ENCODE results near the gene GNAS-AS1.
"Not testable (repeated sequence)": the region's sequence is repeated elsewhere in the genome, so short reads cannot be mapped to it uniquely, and the experiment has no call there.

Gene GNAS-AS1

GRCh38 chr20:58829531-58829941 lies 21.2 kb downstream of the GNAS-AS1 start:
- no peak for DNase-seq

- DNase-seq: not testable (repeated sequence)
Observed at GRCh38 chr20:58828804-58829203, 21.9 kb downstream of the GNAS-AS1 start.

GRCh38 chr20:58828136-58828535 lies 22.6 kb downstream of the GNAS-AS1 start:
- no peak for DNase-seq

- no peak for DNase-seq
Observed at GRCh38 chr20:58826271-58826670, 24.4 kb downstream of the GNAS-AS1 start.

GRCh38 chr20:58825450-58825849 lies 25.3 kb downstream of the GNAS-AS1 start:
- DNase-seq: no peak

GRCh38 chr20:58824843-58825242 lies 25.9 kb downstream of the GNAS-AS1 start:
- no peak for DNase-seq

- DNase-seq: no peak
Observed at GRCh38 chr20:58822748-58823730, 27.7 kb downstream of the GNAS-AS1 start.

- no peak for DNase-seq
Observed at GRCh38 chr20:58822149-58822548, 28.6 kb downstream of the GNAS-AS1 start.

GRCh38 chr20:58820515-58820914 lies 30.2 kb downstream of the GNAS-AS1 start:
- DNase-seq: not testable (repeated sequence)

GRCh38 chr20:58819921-58820320 lies 30.8 kb downstream of the GNAS-AS1 start:
- no peak for DNase-seq

GRCh38 chr20:58818586-58819285 lies 32.0 kb downstream of the GNAS-AS1 start:
- DNase-seq: peak; percentile 4

- DNase-seq: no peak
Observed at GRCh38 chr20:58817748-58818147, 33.0 kb downstream of the GNAS-AS1 start.

- DNase-seq: no peak
Observed at GRCh38 chr20:58816957-58817651, 33.6 kb downstream of the GNAS-AS1 start.

- DNase-seq: no peak
Observed at GRCh38 chr20:58816051-58816450, 34.7 kb downstream of the GNAS-AS1 start.

GRCh38 chr20:58815448-58815847 lies 35.3 kb downstream of the GNAS-AS1 start:
- DNase-seq: no peak

- DNase-seq: no peak
Observed at GRCh38 chr20:58813369-58813768, 37.3 kb downstream of the GNAS-AS1 start.

- DNase-seq: no peak
Observed at GRCh38 chr20:58811334-58811733, 39.4 kb downstream of the GNAS-AS1 start.

GRCh38 chr20:58810879-58811250 lies 39.8 kb downstream of the GNAS-AS1 start:
- no peak for DNase-seq

- no peak for DNase-seq
Observed at GRCh38 chr20:58810116-58810878, 40.4 kb downstream of the GNAS-AS1 start.

GRCh38 chr20:58808271-58809046 lies 42.2 kb downstream of the GNAS-AS1 start:
- DNase-seq: no peak

GRCh38 chr20:58807801-58808200 lies 42.9 kb downstream of the GNAS-AS1 start:
- no peak for DNase-seq

- DNase-seq: no peak
Observed at GRCh38 chr20:58803533-58803932, 47.2 kb downstream of the GNAS-AS1 start.
